GM12892 (cell line): Measurements from ENCODE around the gene NDUFB2.

Experiments
- POLR2A ChIP-seq: IDR thresholded peaks from 2 replicates; pipeline ENCODE4 v1.6.1; 2011; ENCODE audit warnings: low read depth, low read length, control low read depth
- POLR2AphosphoS5 ChIP-seq: IDR thresholded peaks from 2 replicates; pipeline ENCODE4 v1.6.1; 2011; ENCODE audit warnings: low read depth, low read length, control low read depth

DNA sequence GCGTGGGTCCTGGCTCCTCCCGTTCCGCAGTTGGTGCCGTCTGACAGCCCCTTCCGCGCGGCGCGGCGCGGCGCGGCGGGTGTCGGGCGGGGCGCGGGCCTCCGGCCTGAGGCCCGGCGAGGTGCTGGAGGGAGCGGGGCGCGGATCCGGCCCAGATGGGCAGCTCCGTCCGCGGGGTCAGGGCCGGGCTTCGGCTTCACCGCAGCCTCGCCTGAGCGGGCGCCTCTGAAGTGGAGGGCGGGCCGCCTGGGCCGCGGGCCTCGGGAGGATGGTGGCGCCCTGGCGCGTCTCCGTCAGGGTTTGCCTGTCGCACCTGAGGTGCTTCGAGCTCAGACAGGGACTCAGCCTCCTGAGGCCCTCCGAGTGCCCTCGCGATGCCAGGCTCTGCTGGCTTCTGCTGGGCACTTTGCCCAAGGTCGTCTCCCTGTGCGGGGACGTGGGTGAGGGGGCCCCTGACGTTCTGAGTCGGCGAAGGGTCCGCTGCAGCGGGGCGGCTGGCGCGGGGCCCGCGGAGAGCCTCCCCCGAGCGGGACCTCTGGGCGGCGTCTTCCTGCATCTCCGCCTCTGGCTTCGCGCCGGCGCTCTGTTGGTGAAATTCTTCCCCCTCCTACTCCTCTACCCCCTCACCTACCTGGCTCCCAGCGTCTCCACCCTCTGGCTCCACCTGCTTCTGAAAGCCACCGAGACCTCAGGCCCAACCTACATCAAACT lies 23.3 kb upstream of the NDUFB2 start:
- TF ChIP-seq POLR2AphosphoS5 (no peak), POLR2A (no peak)
